Activated naive CD8-positive, alpha-beta T cell treated with anti-CD3 and anti-CD28 coated beads for 36 hours (primary cell): ENCODE measurements around the gene ROR2. TPM values are rescaled to one million over a fixed set of nuclear protein-coding genes. Genes with fewer than 3 reads are reported as not detected.

Experiments
- DNase-seq: peaks from one replicate; pipeline ENCODE4 v3.0.0; 2021
- H3K27ac Mint-ChIP-seq: one replicate; pipeline ENCODE4 v1.8.0; 2022; ENCODE audit warnings: mild to moderate bottlenecking, moderate library complexity, mixed read lengths
- H3K27me3 Mint-ChIP-seq: one replicate; pipeline ENCODE4 v1.8.0; 2022; ENCODE audit warnings: mild to moderate bottlenecking, mixed read lengths
- H3K36me3 Mint-ChIP-seq: one replicate; pipeline ENCODE4 v1.8.0; 2021; ENCODE audit warnings: mild to moderate bottlenecking, mixed read lengths
- H3K4me1 Mint-ChIP-seq: one replicate; pipeline ENCODE4 v1.8.0; 2021; ENCODE audit warnings: mixed read lengths
- H3K4me3 Mint-ChIP-seq: one replicate; pipeline ENCODE4 v1.8.0; 2022; ENCODE audit warnings: mild to moderate bottlenecking, moderate library complexity, mixed read lengths
- H3K9me3 Mint-ChIP-seq: one replicate; pipeline ENCODE4 v1.8.0; 2022; ENCODE audit warnings: mixed read lengths
- total RNA-seq, 2 experiments: library from RNA; stranded (reverse); gene quantifications; one replicate each; pipeline ENCODE4 v1.2.3, GENCODE V29; 2021

The ROR2 gene
- total RNA-seq, 2 experiments from 2014 or later, result not detected

GRCh38 chr9:91720751-91721705 is 229.0 kb downstream of the ROR2 start:
- DNase-seq, result no peak
- H3K4me3 Mint-ChIP-seq, result no peak overlapping the region
- H3K4me1 Mint-ChIP-seq, result peaks cover 9% of the 10 kb centered on the region
- peaks cover 8% of the 10 kb centered on the region for H3K9me3 Mint-ChIP-seq
- H3K36me3 Mint-ChIP-seq, result peaks cover 2% of the 10 kb centered on the region
- H3K27ac Mint-ChIP-seq, result no peak overlapping the region
- H3K27me3 Mint-ChIP-seq, result peaks cover 46% of the 10 kb centered on the region

DNA sequence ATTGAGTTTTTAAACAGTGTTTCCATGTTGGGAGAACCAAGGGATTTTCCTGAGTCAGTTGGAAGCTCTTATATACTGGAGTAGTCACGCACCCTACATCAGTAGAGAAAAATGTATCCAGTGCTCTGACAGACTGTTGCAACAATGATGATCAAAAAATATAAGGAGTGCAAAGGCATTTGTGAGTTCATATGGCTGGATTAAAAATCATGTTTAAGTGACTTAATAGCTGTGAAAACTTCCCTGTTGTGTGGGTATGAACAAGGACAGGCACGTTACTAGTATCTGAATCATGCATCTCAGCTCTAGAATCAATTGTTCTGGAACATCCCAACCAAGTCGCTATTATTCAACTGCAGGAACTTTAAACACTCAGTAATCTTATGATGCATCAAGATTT is 229.7 kb downstream of the ROR2 start:
- H3K36me3 Mint-ChIP-seq, result peaks cover 2% of the 10 kb centered on the region
- peaks cover 50% of the 10 kb centered on the region for H3K27me3 Mint-ChIP-seq
- H3K27ac Mint-ChIP-seq, result no peak overlapping the region
- peaks cover 8% of the 10 kb centered on the region for H3K9me3 Mint-ChIP-seq
- no peak overlapping the region for H3K4me3 Mint-ChIP-seq
- H3K4me1 Mint-ChIP-seq, result peaks cover 9% of the 10 kb centered on the region
- DNase-seq, result no peak

GRCh38 chr9:91718071-91718470 is 232.0 kb downstream of the ROR2 start:
- no peak overlapping the region for H3K4me3 Mint-ChIP-seq
- H3K27ac Mint-ChIP-seq, result no peak overlapping the region
- H3K4me1 Mint-ChIP-seq, result peaks cover 12% of the 10 kb centered on the region
- peaks cover 8% of the 10 kb centered on the region for H3K9me3 Mint-ChIP-seq
- DNase-seq, result no peak
- peaks cover 53% of the 10 kb centered on the region for H3K27me3 Mint-ChIP-seq
- H3K36me3 Mint-ChIP-seq, result peaks cover 2% of the 10 kb centered on the region

DNA sequence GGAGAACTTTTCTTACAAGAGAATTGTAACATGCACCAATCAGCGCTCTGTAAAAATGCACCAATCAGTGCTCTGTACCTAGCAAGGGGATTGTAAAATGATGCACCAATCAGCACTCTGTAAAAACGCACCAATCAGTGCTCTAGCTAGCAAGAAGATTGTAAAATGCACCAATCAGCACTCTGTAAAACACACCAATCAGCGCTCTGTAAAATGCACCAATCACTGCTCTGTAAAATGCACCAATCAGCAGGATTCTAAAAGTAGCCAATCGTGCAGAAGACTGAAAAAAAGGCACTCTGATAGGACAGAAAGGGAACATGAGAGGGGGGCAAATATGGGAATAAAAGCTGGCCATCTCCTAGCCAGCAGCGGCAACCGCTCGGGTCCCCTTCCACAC is 233.2 kb downstream of the ROR2 start:
- peaks cover 53% of the 10 kb centered on the region for H3K27me3 Mint-ChIP-seq
- no peak for DNase-seq

DNA sequence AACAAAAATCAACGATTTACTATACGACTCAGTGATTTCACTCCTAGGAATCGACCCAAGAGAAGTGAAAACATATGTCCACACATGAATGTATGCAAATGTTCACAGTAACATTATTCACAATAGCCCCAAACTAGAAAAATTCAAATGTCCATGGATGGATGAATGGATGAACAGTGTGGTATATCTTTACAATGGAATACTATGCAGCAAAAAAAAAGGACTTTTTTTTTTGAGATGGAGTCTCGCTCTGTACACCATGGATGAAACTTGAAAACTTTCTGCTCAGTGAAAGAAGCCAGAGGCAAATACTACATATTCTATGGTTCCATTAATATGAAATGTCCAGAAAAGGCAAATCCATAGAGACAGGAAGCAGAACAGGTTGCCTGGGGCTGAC is 233.8 kb downstream of the ROR2 start:
- Mint-ChIP-seq H3K9me3 (peaks cover 8% of the 10 kb centered on the region), H3K36me3 (peaks cover 2% of the 10 kb centered on the region), H3K4me1 (peaks cover 20% of the 10 kb centered on the region), H3K27ac (no peak overlapping the region), H3K27me3 (peaks cover 53% of the 10 kb centered on the region), H3K4me3 (no peak overlapping the region)
- DNase-seq, result no peak

More for the DNA sequence above, 233.2 kb downstream of the ROR2 start:
- Mint-ChIP-seq H3K9me3 (peaks cover 8% of the 10 kb centered on the region), H3K27ac (no peak overlapping the region), H3K4me1 (peaks cover 20% of the 10 kb centered on the region), H3K4me3 (no peak overlapping the region), H3K36me3 (peaks cover 2% of the 10 kb centered on the region)

- Mint-ChIP-seq H3K4me3 (no peak overlapping the region), H3K36me3 (peaks cover 2% of the 10 kb centered on the region), H3K4me1 (peaks cover 14% of the 10 kb centered on the region), H3K27ac (no peak overlapping the region), H3K9me3 (peaks cover 8% of the 10 kb centered on the region), H3K27me3 (peaks cover 41% of the 10 kb centered on the region)
- no peak for DNase-seq
These were observed 235.0 kb downstream of the ROR2 start for GRCh38 chr9:91714874-91715615.

DNA sequence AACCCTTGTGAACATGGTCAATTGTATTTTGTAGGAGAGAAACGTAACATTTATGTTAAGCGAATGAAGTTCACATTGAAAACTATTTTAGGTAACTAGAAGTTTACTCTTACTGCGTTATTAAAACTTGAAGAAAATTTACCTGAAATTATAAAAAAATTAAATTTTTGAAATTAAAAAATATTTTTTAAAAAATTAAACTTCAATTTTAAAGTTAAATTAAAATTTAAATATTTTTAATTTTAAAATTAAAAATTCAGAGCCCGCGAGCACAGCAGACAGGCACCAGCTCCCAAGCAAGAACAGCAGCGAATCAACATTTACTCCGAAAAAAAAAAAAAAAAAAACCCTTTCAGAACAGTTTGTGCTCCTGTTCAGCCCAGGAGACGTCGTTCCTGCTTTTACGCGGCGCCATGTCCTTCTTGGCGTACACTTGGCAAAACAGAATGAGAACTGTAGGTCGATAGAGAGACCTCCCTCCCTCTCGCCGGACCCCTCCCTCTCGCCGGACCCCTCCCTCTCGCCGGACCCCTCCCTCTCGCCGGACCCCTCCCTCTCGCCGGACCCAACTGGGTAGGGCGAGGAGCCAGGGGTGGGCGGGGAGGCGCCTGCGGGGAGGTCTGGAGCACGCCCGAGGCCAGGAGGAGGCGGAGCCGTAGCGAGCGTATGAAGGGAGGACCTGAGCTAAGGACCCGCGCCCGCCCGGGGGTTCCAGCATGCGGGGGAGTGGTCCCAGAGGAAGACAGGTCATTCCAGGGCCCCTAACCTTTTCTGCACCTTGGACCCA is 235.8 kb downstream of the ROR2 start:
- H3K4me3 Mint-ChIP-seq, result peak overlapping the region; percentile 51
- peaks cover 2% of the 10 kb centered on the region for H3K36me3 Mint-ChIP-seq
- H3K27me3 Mint-ChIP-seq, result peaks cover 32% of the 10 kb centered on the region
- H3K27ac Mint-ChIP-seq, result no peak overlapping the region
- peak; percentile 39 for DNase-seq
- peaks cover 14% of the 10 kb centered on the region for H3K4me1 Mint-ChIP-seq
- H3K9me3 Mint-ChIP-seq, result peaks cover 8% of the 10 kb centered on the region

GRCh38 chr9:91712811-91713210 is 237.2 kb downstream of the ROR2 start:
- H3K27ac Mint-ChIP-seq, result no peak overlapping the region
- peaks cover 23% of the 10 kb centered on the region for H3K27me3 Mint-ChIP-seq
- peak overlapping the region; percentile 23 for H3K4me3 Mint-ChIP-seq
- peaks cover 2% of the 10 kb centered on the region for H3K36me3 Mint-ChIP-seq
- peaks cover 14% of the 10 kb centered on the region for H3K4me1 Mint-ChIP-seq
- peaks cover 8% of the 10 kb centered on the region for H3K9me3 Mint-ChIP-seq
- no peak for DNase-seq

- H3K36me3 Mint-ChIP-seq, result peaks cover 2% of the 10 kb centered on the region
- H3K9me3 Mint-ChIP-seq, result peaks cover 8% of the 10 kb centered on the region
- H3K4me1 Mint-ChIP-seq, result peaks cover 14% of the 10 kb centered on the region
- H3K27ac Mint-ChIP-seq, result no peak overlapping the region
- DNase-seq, result peak; percentile 76
- peaks cover 14% of the 10 kb centered on the region for H3K27me3 Mint-ChIP-seq
- no peak overlapping the region for H3K4me3 Mint-ChIP-seq
These were observed 238.1 kb downstream of the ROR2 start for GRCh38 chr9:91711755-91712601.

GRCh38 chr9:91710158-91710557 is 239.9 kb downstream of the ROR2 start:
- peaks cover 4% of the 10 kb centered on the region for H3K36me3 Mint-ChIP-seq
- H3K9me3 Mint-ChIP-seq, result peaks cover 5% of the 10 kb centered on the region
- DNase-seq, result no peak
- peaks cover 4% of the 10 kb centered on the region for H3K27me3 Mint-ChIP-seq
- no peak overlapping the region for H3K4me3 Mint-ChIP-seq
- no peak overlapping the region for H3K27ac Mint-ChIP-seq
- H3K4me1 Mint-ChIP-seq, result peaks cover 12% of the 10 kb centered on the region

- Mint-ChIP-seq H3K9me3 (peaks cover 7% of the 10 kb centered on the region), H3K4me1 (no peaks in the 10 kb centered on the region), H3K4me3 (no peak overlapping the region)
These were observed 244.6 kb downstream of the ROR2 start for GRCh38 chr9:91705386-91705785.

DNA sequence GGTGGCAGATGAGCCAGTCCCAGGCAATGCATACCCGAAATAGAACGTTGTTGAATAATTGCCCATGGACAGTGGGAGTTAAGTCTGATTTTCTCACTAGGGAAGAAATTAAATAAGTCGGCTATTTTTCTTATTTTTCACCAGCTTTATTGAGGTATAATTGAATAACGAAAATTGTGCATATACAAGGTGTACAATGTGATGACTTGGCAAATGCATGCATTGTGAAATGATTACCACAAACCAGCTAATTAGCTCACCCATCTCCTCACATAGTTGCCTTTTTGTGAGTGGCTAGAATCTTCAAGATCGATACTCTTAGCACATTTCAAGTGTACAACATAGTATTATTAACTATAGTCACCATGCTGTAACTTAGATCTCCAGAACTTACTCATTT is 249.6 kb downstream of the ROR2 start:
- H3K27me3 Mint-ChIP-seq, result peaks cover 14% of the 10 kb centered on the region
- H3K27ac Mint-ChIP-seq, result no peak overlapping the region
- peaks cover 4% of the 10 kb centered on the region for H3K4me1 Mint-ChIP-seq
- peaks cover 6% of the 10 kb centered on the region for H3K9me3 Mint-ChIP-seq
- H3K36me3 Mint-ChIP-seq, result peaks cover 3% of the 10 kb centered on the region
- DNase-seq, result no peak
- H3K4me3 Mint-ChIP-seq, result no peak overlapping the region

More at GRCh38 chr9:91705386-91705785, 244.6 kb downstream of the ROR2 start:
- DNase-seq, result no peak
- peaks cover 4% of the 10 kb centered on the region for H3K36me3 Mint-ChIP-seq
- no peak overlapping the region for H3K27ac Mint-ChIP-seq
- H3K27me3 Mint-ChIP-seq, result peaks cover 14% of the 10 kb centered on the region

DNA sequence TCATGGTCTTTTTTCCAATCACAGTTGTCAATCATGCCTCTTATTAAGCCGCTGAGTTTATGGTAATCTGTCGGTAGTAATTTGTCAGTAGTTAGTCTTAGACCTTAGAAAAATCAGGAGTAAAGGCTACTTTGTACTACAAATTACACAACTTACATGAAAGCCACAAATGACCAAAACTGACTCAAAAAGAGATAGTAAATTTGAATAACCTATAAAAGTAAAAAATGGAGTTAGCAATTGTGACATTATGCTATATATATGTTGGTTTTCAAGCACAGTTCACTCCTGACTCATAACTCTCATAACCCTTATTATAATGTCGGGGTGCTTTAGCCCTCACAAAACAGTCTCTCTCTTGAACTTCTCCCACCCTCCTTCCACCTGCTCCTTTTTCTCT is 251.8 kb downstream of the ROR2 start:
- DNase-seq, result no peak
- no peaks in the 10 kb centered on the region for H3K9me3 Mint-ChIP-seq
- H3K27me3 Mint-ChIP-seq, result peaks cover under 1% of the 10 kb centered on the region
- no peak overlapping the region for H3K27ac Mint-ChIP-seq
- H3K4me1 Mint-ChIP-seq, result peaks cover 4% of the 10 kb centered on the region
- no peaks in the 10 kb centered on the region for H3K36me3 Mint-ChIP-seq
- H3K4me3 Mint-ChIP-seq, result no peak overlapping the region

- Mint-ChIP-seq H3K36me3 (no peaks in the 10 kb centered on the region), H3K27ac (no peak overlapping the region), H3K4me1 (peaks cover 4% of the 10 kb centered on the region), H3K27me3 (no peaks in the 10 kb centered on the region), H3K4me3 (no peak overlapping the region), H3K9me3 (no peaks in the 10 kb centered on the region)
- DNase-seq, result no peak
These were observed 252.8 kb downstream of the ROR2 start for GRCh38 chr9:91697201-91697600.
